H9 (cell line): ENCODE measurements around the gene EIF5A. TPM values are rescaled to one million over a fixed set of nuclear protein-coding genes. Genes with fewer than 3 reads are reported as not detected.
A peak's percentile ranks its signal among the peaks of the same experiment; 100 is the strongest.

ENCODE experiments used
- DNase-seq: peaks from one replicate; pipeline ENCODE4 v3.0.0-alpha.2; 2017
- H2AFZ ChIP-seq: one replicate; pipeline ENCODE4 v1.6.1; 2013; ENCODE audit warnings: mild to moderate bottlenecking, low read length, control low read depth, moderate library complexity
- H2AK5ac ChIP-seq: 2 replicates; pipeline ENCODE4 v1.6.1; 2013; ENCODE audit warnings: low read length, control low read depth, mixed read lengths; ENCODE audit not compliant: insufficient read length
- H2BK120ac ChIP-seq: one replicate; pipeline ENCODE4 v1.6.1; 2013; ENCODE audit warnings: low read depth, mild to moderate bottlenecking, low read length, control low read depth, inconsistent platforms; ENCODE audit not compliant: poor library complexity, severe bottlenecking
- H2BK12ac ChIP-seq: 2 replicates; pipeline ENCODE4 v1.6.1; 2013; ENCODE audit warnings: low read length, control low read depth, mixed read lengths, low read depth; ENCODE audit not compliant: insufficient read length
- H2BK15ac ChIP-seq: 2 replicates; pipeline ENCODE4 v1.6.1; 2013; ENCODE audit warnings: low read depth, low read length, control low read depth
- H2BK20ac ChIP-seq: one replicate; pipeline ENCODE4 v1.6.1; 2013; ENCODE audit warnings: low read depth, mild to moderate bottlenecking, low read length, control low read depth, inconsistent platforms; ENCODE audit not compliant: poor library complexity, severe bottlenecking
- H2BK5ac ChIP-seq: 2 replicates; pipeline ENCODE4 v1.6.1; 2013; ENCODE audit warnings: low read length, control low read depth, mixed read lengths; ENCODE audit not compliant: insufficient read length
- H3K14ac ChIP-seq: 2 replicates; pipeline ENCODE4 v1.6.1; 2013; ENCODE audit warnings: low read length, control low read depth; ENCODE audit not compliant: insufficient read depth
- H3K18ac ChIP-seq: 2 replicates; pipeline ENCODE4 v1.6.1; 2013; ENCODE audit warnings: low read depth, mild to moderate bottlenecking, mixed read lengths, low read length, control low read depth; ENCODE audit not compliant: insufficient read length
- H3K23ac ChIP-seq: 2 replicates; pipeline ENCODE4 v1.6.1; 2013; ENCODE audit warnings: low read length, control low read depth, mixed read lengths, low read depth; ENCODE audit not compliant: insufficient read length
- H3K23me2 ChIP-seq: 2 replicates; pipeline ENCODE4 v1.6.1; 2013; ENCODE audit warnings: low read depth, mild to moderate bottlenecking, mixed read lengths, low read length, control low read depth; ENCODE audit not compliant: insufficient read length, poor library complexity, severe bottlenecking
- H3K27ac ChIP-seq: 2 replicates; pipeline ENCODE4 v1.5.1; 2013; ENCODE audit warnings: low read length, control low read depth, mixed read lengths, low read depth; ENCODE audit not compliant: insufficient read length
- H3K27me3 ChIP-seq: 2 replicates; pipeline ENCODE4 v1.6.1; 2013; ENCODE audit warnings: low read length, control low read depth, inconsistent platforms; ENCODE audit not compliant: insufficient read depth
- H3K4ac ChIP-seq: 2 replicates; pipeline ENCODE4 v1.6.1; 2013; ENCODE audit warnings: low read depth, mild to moderate bottlenecking, control low read depth, inconsistent platforms, low read length, moderate library complexity
- H3K4me1 ChIP-seq: 2 replicates; pipeline ENCODE4 v1.6.1; 2013; ENCODE audit warnings: low read length, control low read depth, inconsistent platforms; ENCODE audit not compliant: insufficient read depth
- H3K4me2 ChIP-seq: 2 replicates; pipeline ENCODE4 v1.6.1; 2013; ENCODE audit warnings: low read length, control low read depth, mixed read lengths; ENCODE audit not compliant: insufficient read length, insufficient read depth
- H3K56ac ChIP-seq: 2 replicates; pipeline ENCODE4 v1.6.1; 2013; ENCODE audit warnings: low read depth, mild to moderate bottlenecking, mixed read lengths, low read length, control low read depth; ENCODE audit not compliant: insufficient read length
- H3K79me1 ChIP-seq: 2 replicates; pipeline ENCODE4 v1.6.1; 2013; ENCODE audit warnings: low read depth, mild to moderate bottlenecking, moderate library complexity, low read length, control low read depth, inconsistent platforms; ENCODE audit not compliant: insufficient read depth, poor library complexity, severe bottlenecking
- H3K79me2 ChIP-seq: 2 replicates; pipeline ENCODE4 v1.6.1; 2013; ENCODE audit warnings: low read length, control low read depth, inconsistent platforms; ENCODE audit not compliant: insufficient read depth
- H3K9ac ChIP-seq: 2 replicates; pipeline ENCODE4 v1.6.1; 2013; ENCODE audit warnings: low read length, control low read depth, mixed read lengths; ENCODE audit not compliant: insufficient read length; ENCODE audit errors: extremely low read depth
- H3K9me3 ChIP-seq: one replicate; pipeline ENCODE4 v1.6.1; 2013; ENCODE audit warnings: low read depth, low read length, inconsistent platforms; ENCODE audit not compliant: control insufficient read depth
- H3T11ph ChIP-seq: one replicate; pipeline ENCODE4 v1.6.1; 2013; ENCODE audit warnings: mild to moderate bottlenecking, low read length, control low read depth, inconsistent platforms
- H4K20me1 ChIP-seq: one replicate; pipeline ENCODE4 v1.6.1; 2013; ENCODE audit not compliant: control insufficient read depth, insufficient read length, insufficient read depth
- H4K5ac ChIP-seq: 2 replicates; pipeline ENCODE4 v1.6.1; 2013; ENCODE audit warnings: low read depth, mild to moderate bottlenecking, mixed read lengths, low read length, control low read depth; ENCODE audit not compliant: insufficient read length
- H4K8ac ChIP-seq: replicated peaks from 2 replicates; pipeline ENCODE4 v1.6.1; 2013; ENCODE audit warnings: low read length, control low read depth, mixed read lengths, low read depth; ENCODE audit not compliant: insufficient read length
- H4K91ac ChIP-seq: 2 replicates; pipeline ENCODE4 v1.6.1; 2013; ENCODE audit warnings: low read depth, mild to moderate bottlenecking, moderate library complexity, mixed read lengths, low read length, control low read depth; ENCODE audit not compliant: insufficient read length
- H3K27ac Mint-ChIP-seq, 3 experiments: 2 replicates in 2 of 3; 3 replicates in 1 of 3; pipeline ENCODE4 v1.8.0; 2020 to 2021; ENCODE audit warnings: mixed read lengths in 3 of 3, mild to moderate bottlenecking in 1 of 3, moderate library complexity in 1 of 3
- H3K27me3 Mint-ChIP-seq: 2 replicates; pipeline ENCODE4 v1.8.0; 2021; ENCODE audit warnings: low read depth, mild to moderate bottlenecking, moderate library complexity, mixed read lengths
- H3K36me3 Mint-ChIP-seq, 3 experiments: 2 replicates in 2 of 3; 3 replicates in 1 of 3; pipeline ENCODE4 v1.8.0; 2020 to 2021; ENCODE audit warnings: low read depth in 3 of 3, mixed read lengths in 3 of 3; ENCODE audit not compliant: insufficient read depth in 1 of 3
- H3K4me1 Mint-ChIP-seq, 2 experiments: 2 replicates each; pipeline ENCODE4 v1.8.0; 2020; ENCODE audit warnings: mixed read lengths in 2 of 2
- H3K4me3 Mint-ChIP-seq, 2 experiments: 2 replicates in 1 of 2; 3 replicates in 1 of 2; pipeline ENCODE4 v1.8.0; 2020 to 2021; ENCODE audit warnings: mild to moderate bottlenecking in 2 of 2, mixed read lengths in 2 of 2, moderate library complexity in 1 of 2
- H3K9me3 Mint-ChIP-seq, 2 experiments: 2 replicates in 1 of 2; 3 replicates in 1 of 2; pipeline ENCODE4 v1.8.0; 2020; ENCODE audit warnings: mild to moderate bottlenecking in 2 of 2, mixed read lengths in 2 of 2, moderate library complexity in 1 of 2
- CTCF ChIP-seq: fragments of 200-600 bp; sonication (generic); conservative IDR thresholded peaks from 3 replicates; pipeline ENCODE4 v1.8.0; 2021; ENCODE audit warnings: antibody characterized with exemption, mild to moderate bottlenecking
- WGBS: extraction: QIAGEN DNeasy Blood & Tissue Kit; methylation state at CpG from one replicate; pipeline ENCODE4 v1.1.7; 2013; ENCODE audit warnings: missing lambda C conversion rate, low lambda C conversion rate, mixed read lengths; ENCODE audit not compliant: insufficient read length; ENCODE audit errors: extremely low coverage; 5-methylcytosine and 5-hydroxymethylcytosine counted together
- total RNA-seq: library from RNA; stranded (reverse); gene quantifications from 2 replicates; pipeline ENCODE4 v1.2.1, GENCODE V29; 2021

Gene EIF5A
- total RNA-seq, 1 experiment from 2014 or later = 978 TPM

DNA sequence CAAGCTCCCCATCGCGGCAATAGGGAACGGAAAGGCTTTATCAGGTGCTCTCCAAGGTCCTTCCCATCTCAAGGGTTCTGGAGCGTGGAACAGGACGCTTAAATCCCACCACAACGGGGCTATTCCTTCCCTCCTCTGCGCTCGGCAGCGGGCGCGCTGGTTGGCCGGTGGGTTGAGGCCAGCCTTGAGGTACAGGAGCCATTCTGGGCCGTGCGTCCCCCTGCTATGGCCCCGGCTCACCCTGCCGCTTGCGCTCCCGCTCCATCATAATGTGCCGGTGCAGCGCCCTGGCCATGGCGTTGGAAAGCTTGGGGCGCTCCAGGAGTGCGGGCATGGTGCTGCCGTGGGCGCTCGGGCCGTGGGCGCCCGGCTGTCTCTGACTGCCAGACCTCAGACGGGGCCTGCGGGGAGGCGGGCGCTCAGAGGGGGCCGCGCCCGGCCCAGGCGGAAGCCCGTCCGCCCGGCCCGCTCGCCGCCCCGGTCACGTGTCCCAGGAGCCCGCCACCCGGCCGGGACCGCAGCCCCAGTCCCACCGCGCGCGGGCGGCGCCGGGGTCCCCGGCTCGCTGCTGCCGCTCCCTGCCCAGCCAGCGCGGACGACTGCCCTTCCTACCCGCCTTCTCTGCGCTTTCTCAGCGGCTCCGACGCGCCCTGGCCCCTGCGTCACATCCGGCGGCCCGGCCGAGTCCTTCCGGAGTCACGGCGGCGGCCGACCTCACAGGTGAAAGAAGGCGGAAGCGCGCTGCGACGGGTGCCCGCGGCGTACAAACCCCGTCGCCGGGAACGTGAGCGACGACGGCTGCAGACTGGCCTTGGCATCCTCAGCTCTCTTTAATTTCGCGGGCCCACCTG is 7.5 kb downstream of the EIF5A start, which contains the start of gene GPS2:
GPS2 (minus strand) TSS at position 642 of the 851 bp plus-strand sequence; CDS start at position 334, 308 bp downstream.
- H2AK5ac ChIP-seq = no peak within 1 kb of the TSS
- no peak within 1 kb of the TSS for H3K4ac ChIP-seq
- no peaks in the 10 kb centered on the region for H3K27me3 ChIP-seq
- no peaks in the 10 kb centered on the region for H3K9me3 ChIP-seq
- peak; percentile 95 for DNase-seq
- Mint-ChIP-seq H3K4me1 (peaks cover 26% of the 10 kb centered on the region in 2 experiments), H3K36me3 (peaks cover 46 to 78% (median 74%) of the 10 kb centered on the region in 3 experiments), H3K4me3 (peak within 1 kb of the TSS; percentile 77 to 87), H3K27me3 (no peaks in the 10 kb centered on the region; the same call in 1 of the 2 replicates), H3K9me3 (no peaks in the 10 kb centered on the region; a peak in 1 of 5 replicates), H3K27ac (peak within 1 kb of the TSS; percentile 79 to 94 (median 86); a peak in 6 of 7 replicates)
- H2BK5ac ChIP-seq = no peak within 1 kb of the TSS
- H2AFZ ChIP-seq = no peak within 1 kb of the TSS
- no peak within 1 kb of the TSS for H2BK15ac ChIP-seq
- peak within 1 kb of the TSS; percentile 77 for H3K18ac ChIP-seq
- WGBS = no CpG with 5 or more reads among the region's 95 CpGs
- H3T11ph ChIP-seq = no peak within 1 kb of the TSS
- H3K79me2 ChIP-seq = peaks cover 2% of the 10 kb centered on the region; the same call in 1 of the 2 replicates
- H3K9ac ChIP-seq = peak within 1 kb of the TSS; percentile 58
- H4K8ac ChIP-seq = no peak within 1 kb of the TSS
- no peak within 1 kb of the TSS for H4K5ac ChIP-seq
- peaks cover 10% of the 10 kb centered on the region for H3K23me2 ChIP-seq
- H2BK120ac ChIP-seq = no peak within 1 kb of the TSS
- no peaks in the 10 kb centered on the region for H4K20me1 ChIP-seq
- no peak within 1 kb of the TSS for H3K56ac ChIP-seq
- no peak within 1 kb of the TSS for H3K27ac ChIP-seq
- no peak for TF ChIP-seq CTCF
- no peak within 1 kb of the TSS for H2BK20ac ChIP-seq
- no peaks in the 10 kb centered on the region for H3K4me1 ChIP-seq
- no peak within 1 kb of the TSS for H4K91ac ChIP-seq
- peak within 1 kb of the TSS; percentile 44; the same call in 1 of the 2 replicates for H3K14ac ChIP-seq
- H3K79me1 ChIP-seq = no peaks in the 10 kb centered on the region
- H3K4me2 ChIP-seq = peak within 1 kb of the TSS; percentile 61
- H2BK12ac ChIP-seq = no peak within 1 kb of the TSS
- H3K23ac ChIP-seq = no peak within 1 kb of the TSS
